Stimulated activated CD8-positive, alpha-beta memory T cell treated with anti-CD3 and anti-CD28 coated beads, Interleukin-4, amount 100 ng/mL, for 4 hours (primary cell): Measurements from ENCODE around the gene MXRA5.
"Not testable (repeated sequence)": the region's sequence is repeated elsewhere in the genome, so short reads cannot be mapped to it uniquely, and the experiment has no call there.

Experiments used
- DNase-seq, 2 donors: peaks; one replicate each; pipeline ENCODE4 v3.0.0-alpha.2; 2020; ENCODE audit warnings: low read depth in 2 of 2, low spot score in 1 of 2

MXRA5 gene

GRCh38 chrX:3346501-3347259 is at the start of gene MXRA5:
Gene MXRA5 (minus strand): TSS chrX:3346652. CDS start chrX:3343833, 2,819 bp downstream.
- no peak for DNase-seq

- DNase-seq, result no peak
These were observed 47.2 kb upstream of the MXRA5 start for GRCh38 chrX:3393581-3394111.

DNA sequence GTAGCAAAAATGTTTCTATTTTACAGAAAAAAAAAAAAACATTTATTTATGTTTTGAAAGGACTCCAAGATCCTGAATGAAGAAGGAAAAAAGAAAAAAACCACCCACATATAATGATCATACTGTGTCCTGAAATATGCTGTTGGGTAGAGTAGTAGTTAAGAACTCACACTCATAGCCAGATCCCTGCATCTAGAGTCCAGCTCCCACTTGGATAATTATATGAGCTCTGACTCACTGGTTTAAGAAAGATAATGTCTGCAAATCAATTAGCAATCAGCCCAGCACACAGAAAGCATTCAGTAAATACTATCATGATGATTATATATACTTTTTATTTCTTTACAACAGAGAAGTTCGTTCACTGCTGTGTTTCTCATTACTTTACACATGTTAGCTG is 46.7 kb upstream of the MXRA5 start:
- DNase-seq, result no peak

DNA sequence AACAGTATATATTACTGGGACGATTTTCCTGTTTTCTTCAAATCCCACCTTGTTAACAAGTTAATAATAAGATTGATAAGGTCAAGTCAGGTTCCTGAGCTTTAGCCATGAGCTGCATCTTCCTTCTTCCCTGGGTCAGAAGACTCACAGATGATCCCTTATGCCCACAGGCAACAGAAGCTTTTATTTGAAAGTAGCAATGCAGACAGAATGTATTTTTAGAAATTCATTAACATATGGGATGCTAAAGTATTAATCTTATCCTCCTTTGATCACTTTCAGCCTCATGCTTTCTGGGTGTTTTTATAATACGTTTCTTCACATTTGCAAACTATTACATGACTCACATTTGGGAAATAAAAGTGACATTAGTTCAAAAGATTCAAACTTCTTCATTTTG is 42.0 kb upstream of the MXRA5 start:
- no peak for DNase-seq

GRCh38 chrX:3384327-3384726 is 37.9 kb upstream of the MXRA5 start:
- no peak for DNase-seq

GRCh38 chrX:3380603-3381002 is 34.2 kb upstream of the MXRA5 start:
- no peak for DNase-seq

- no peak for DNase-seq
These were observed 32.7 kb upstream of the MXRA5 start for GRCh38 chrX:3379111-3379510.

GRCh38 chrX:3378156-3378555 is 31.7 kb upstream of the MXRA5 start:
- no peak for DNase-seq

GRCh38 chrX:3377560-3377959 is 31.1 kb upstream of the MXRA5 start:
- DNase-seq, result no peak

DNA sequence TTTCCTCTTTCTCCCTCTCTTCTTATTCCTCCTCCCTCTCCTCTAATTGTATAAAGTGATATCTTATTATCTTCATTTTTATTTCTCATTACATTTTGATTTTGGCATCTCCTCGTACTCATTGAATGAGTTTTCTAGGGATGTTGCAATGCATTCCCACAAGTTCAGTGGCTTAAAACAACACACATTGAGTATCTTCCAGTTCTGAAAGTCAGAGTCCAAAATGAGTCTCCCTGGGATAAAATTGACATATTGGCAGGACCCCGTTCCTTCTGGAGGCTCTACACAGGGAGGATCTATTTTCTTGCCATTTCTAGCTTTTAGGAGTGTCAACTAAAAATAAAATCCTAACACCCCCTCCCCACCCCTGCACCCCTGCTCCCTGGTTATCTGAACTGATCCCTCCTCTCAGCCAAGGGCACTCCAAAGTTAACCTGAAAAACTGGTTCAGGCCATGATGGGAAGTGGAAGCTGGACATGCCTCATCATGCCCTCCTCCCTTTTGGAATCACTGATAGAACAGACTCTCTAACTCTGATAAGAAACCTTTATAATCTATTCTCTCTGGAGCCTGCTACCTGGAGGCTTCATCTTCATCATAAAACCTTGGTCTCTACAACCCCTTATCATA is 29.5 kb upstream of the MXRA5 start:
- not testable (repeated sequence) for DNase-seq

DNA sequence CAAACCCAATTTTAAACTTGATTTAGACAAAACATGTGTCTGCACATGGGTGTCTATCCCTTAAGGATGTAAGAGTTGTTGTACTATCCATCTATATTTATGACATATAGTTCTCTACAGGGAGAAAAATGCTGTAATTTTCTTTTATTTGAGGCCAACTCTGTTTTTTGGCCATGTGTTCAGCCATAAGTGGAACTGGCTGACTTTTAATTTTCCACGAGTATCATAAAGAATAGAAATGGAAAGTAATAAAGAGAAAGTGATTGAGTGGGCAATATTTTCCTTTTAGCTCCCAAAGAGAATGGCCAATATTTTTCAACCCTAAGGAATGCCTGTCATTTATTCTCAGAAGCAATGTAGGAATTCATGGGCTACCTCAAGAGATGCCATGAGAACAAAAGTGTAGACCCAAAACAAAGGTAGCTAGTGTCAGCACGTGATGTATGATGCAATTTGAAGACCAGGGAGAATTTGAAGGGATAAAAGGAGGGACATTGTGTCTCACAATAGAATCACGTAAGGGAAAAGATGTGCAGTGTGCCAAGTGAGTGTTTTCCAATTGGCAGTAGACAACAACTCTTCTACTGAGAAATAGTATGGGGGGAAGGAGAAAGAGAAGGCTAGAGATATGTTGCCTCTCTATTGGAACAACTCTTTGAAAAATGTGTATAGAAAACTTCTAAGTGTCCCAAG is 27.8 kb upstream of the MXRA5 start:
- DNase-seq, result no peak

- no peak for DNase-seq
These were observed 24.7 kb upstream of the MXRA5 start for GRCh38 chrX:3371163-3371562.

- DNase-seq, result no peak
These were observed 24.2 kb upstream of the MXRA5 start for GRCh38 chrX:3370656-3371055.

DNA sequence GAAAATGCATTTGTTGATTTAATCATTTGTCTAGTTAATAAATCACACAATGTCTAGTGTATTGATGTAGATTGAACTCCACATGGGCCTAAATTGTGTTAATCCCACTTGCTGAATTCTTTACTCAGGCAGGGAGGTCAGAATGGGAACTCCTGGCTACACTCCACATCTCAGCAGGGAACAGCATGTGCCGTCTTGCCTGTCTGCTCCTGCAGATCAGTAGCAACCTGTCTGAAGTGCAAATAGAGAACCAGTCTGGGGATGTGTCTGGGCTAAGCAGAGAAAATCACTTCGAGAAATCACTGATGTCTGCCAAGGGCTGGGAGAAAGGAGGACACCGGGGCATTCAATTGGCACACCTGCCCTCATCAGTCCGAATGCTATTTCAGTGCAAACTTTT is 16.5 kb upstream of the MXRA5 start:
- DNase-seq, result no peak

- DNase-seq, result no peak
These were observed 14.4 kb upstream of the MXRA5 start for GRCh38 chrX:3360881-3361280.

GRCh38 chrX:3352741-3353140 is 6.3 kb upstream of the MXRA5 start:
- DNase-seq, result not testable (repeated sequence)

- no peak for DNase-seq
These were observed 4.8 kb upstream of the MXRA5 start for GRCh38 chrX:3351276-3351675.

GRCh38 chrX:3348191-3348590 is 1.7 kb upstream of the MXRA5 start:
- no peak for DNase-seq

GRCh38 chrX:3345281-3346191 is 916 bp downstream of the MXRA5 start:
- DNase-seq, result no peak

DNA sequence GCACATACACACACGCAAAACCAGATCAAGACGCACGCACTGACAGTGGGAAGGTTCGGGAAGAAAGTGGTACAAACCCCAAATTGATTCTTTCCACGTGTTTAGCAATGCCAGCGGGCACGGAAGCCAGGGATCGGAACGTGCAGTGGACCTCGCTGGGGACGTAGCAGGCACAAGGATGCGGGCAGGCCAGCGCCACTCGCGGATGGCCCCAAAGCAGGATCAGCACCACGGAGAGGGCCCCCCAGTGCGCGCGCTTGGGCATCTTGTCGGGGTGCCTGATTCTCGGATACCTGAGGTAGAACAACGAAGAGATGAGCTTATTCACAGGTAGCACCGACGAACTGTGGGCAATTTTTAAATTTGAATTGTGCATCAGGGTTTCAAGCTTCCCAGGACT is 2.9 kb downstream of the MXRA5 start:
- not testable (repeated sequence) for DNase-seq

DNA sequence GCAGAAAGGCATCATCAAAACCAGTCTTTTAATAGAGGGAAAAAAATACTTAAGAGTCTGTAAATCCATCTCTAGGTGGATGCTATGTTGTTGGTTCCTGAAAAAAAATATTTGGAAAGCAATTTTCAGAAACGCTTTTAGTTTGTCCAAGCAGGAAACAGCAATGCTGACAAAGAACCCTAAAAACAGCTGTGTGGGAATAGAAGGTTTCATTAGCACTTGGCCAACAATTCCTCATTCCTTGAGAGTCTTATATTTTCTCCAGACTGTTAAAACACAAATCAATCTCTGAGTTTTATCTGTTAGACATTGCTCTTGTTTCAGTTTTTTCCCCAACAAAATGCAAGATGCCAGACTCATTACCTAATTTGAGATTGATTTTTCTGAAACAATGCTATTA is 6.4 kb downstream of the MXRA5 start:
- no peak for DNase-seq
